Colonic mucosa (tissue), 4 donors: Measurements from ENCODE around the gene PKP3. TPM values are rescaled to one million over a fixed set of nuclear protein-coding genes. Genes with fewer than 3 reads are reported as not detected.
"Not testable (repeated sequence)": the region's sequence is repeated elsewhere in the genome, so short reads cannot be mapped to it uniquely, and the experiment has no call there.

Experiments
- DNase-seq: peaks from one replicate; pipeline ENCODE4 v3.0.0-alpha.2; 2020
- H3K27ac ChIP-seq: fragments of 200-600 bp; one replicate; pipeline ENCODE4 v1.8.0; 2021
- H3K27me3 ChIP-seq: fragments of 200-600 bp; one replicate; pipeline ENCODE4 v1.8.0; 2021
- H3K36me3 ChIP-seq: fragments of 200-600 bp; one replicate; pipeline ENCODE4 v1.8.0; 2021
- H3K4me1 ChIP-seq: fragments of 200-600 bp; one replicate; pipeline ENCODE4 v1.8.0; 2021; ENCODE audit warnings: mild to moderate bottlenecking
- H3K4me3 ChIP-seq: fragments of 200-600 bp; one replicate; pipeline ENCODE4 v1.8.0; 2021
- H3K9ac ChIP-seq, 2 donors: one replicate each; pipeline ENCODE4 v1.7.0; 2013; ENCODE audit warnings: control low read depth in 2 of 2, low read depth in 2 of 2, low read length in 2 of 2
- H3K9me3 ChIP-seq: fragments of 200-600 bp; one replicate; pipeline ENCODE4 v1.8.0; 2021
- CTCF ChIP-seq: fragments of 200-600 bp; IDR thresholded peaks from one replicate; pipeline ENCODE4 v1.8.0; 2022; ENCODE audit warnings: antibody characterized with exemption, mild to moderate bottlenecking
- intact Hi-C: fragments of 100-400 bp; cut with DNase I; formaldehyde crosslinking; loops from one replicate; pipeline ENCODE4 v1.14.1; 2022
- total RNA-seq, 2 donors: library from RNA; stranded (reverse); fragmentation: NEBNext Ultra II Directional in 1 of 2; extraction: Animal tissue kit (Norgen Biotek cat#: 25700) in 1 of 2; gene quantifications; one replicate each; pipeline ENCODE4 v1.2.1, GENCODE V29; 2021
- donor health status: healthy.
- donor health status: DM: no; HTN: no; CAD: no.
- donor health status: DM: no; HTN: no; CAD: no.

The PKP3 gene
- total RNA-seq, 2 donors from 2014 or later, result 167 to 247 TPM

DNA sequence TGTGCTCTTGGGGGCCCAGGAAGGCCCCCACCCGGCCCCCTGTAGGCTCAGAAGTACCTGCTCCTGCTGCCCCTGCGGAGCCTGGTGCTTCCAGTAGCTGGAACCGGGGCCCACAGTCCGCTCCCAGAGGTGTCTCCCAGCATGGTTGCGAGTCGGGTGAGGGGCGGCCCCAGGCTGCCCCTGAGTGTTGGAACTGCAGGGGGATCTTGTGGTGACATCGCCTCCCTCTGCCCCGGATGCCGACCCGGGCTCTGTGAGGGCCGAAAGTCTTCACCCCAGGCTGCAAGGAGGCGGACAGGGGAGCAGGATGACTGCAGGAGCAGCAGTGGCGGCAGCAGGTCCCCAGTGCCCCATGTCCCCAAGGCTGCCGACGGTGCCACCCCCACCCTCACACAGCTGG, 9.5 kb upstream of the PKP3 start:
- no peaks in the 10 kb centered on the region for H3K4me1 ChIP-seq
- H3K36me3 ChIP-seq, result no peaks in the 10 kb centered on the region
- no peak for TF ChIP-seq CTCF
- no peak overlapping the region for H3K4me3 ChIP-seq
- intact Hi-C loops, result no loop called here
- no peaks in the 10 kb centered on the region for H3K9me3 ChIP-seq
- no peaks in the 10 kb centered on the region for H3K27me3 ChIP-seq
- DNase-seq, result no peak
- no peak overlapping the region for H3K9ac ChIP-seq
- no peak overlapping the region for H3K27ac ChIP-seq

DNA sequence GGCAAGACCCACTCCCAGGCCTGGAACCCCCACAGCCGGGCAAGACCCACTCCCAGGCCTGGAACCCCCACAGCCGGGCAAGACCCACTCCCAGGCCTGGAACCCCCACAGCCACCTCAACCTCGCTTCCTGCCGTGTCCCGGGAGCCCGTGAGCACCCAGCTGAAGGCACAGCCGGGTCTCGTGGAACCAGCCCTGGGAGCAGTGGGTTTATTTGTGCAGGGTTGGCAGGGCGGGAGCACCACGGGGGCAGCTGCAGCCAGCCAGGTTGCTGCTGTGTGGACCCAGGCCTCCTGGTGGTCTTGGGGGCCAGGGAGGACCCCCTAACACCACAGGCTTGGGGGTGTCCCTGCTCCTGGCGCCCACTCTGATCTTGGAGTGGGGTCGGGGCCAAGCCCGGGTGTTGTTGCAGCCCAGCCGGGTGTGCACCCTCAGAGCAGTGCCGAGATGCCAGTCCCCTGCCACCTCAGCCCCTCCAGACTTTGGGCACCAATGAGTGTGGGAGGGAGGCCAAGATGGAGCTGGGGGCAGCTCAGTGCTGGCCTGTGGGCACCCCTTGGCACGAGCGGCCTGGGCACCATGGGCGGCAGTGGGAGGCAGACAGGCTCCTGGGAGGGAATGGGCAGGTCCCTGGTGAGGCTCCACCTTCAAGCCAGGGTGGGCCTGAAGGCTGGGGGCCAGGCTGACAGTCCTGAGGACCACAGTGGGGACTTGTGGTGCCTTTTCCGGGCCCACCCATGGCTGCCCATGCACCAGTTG, 8.2 kb upstream of the PKP3 start:
- Histone ChIP-seq H3K27ac (no peak overlapping the region), H3K27me3 (no peaks in the 10 kb centered on the region), H3K9ac (no peak overlapping the region), H3K9me3 (no peaks in the 10 kb centered on the region), H3K4me3 (no peak overlapping the region), H3K4me1 (no peaks in the 10 kb centered on the region), H3K36me3 (no peaks in the 10 kb centered on the region)
- no peak for DNase-seq
- intact Hi-C loops, result no loop called here
- TF ChIP-seq CTCF, result no peak

GRCh38 chr11:386483-386882, 7.5 kb upstream of the PKP3 start:
- intact Hi-C loops, result no loop called here
- DNase-seq, result no peak
- H3K27ac ChIP-seq, result no peak overlapping the region
- H3K9me3 ChIP-seq, result no peaks in the 10 kb centered on the region
- no peak for TF ChIP-seq CTCF
- no peak overlapping the region for H3K9ac ChIP-seq
- no peaks in the 10 kb centered on the region for H3K4me1 ChIP-seq
- no peak overlapping the region for H3K4me3 ChIP-seq
- H3K36me3 ChIP-seq, result no peaks in the 10 kb centered on the region
- H3K27me3 ChIP-seq, result no peaks in the 10 kb centered on the region

GRCh38 chr11:387193-387793, 6.7 kb upstream of the PKP3 start:
- no peak for DNase-seq
- no peaks in the 10 kb centered on the region for H3K4me1 ChIP-seq
- no peak for TF ChIP-seq CTCF
- no peaks in the 10 kb centered on the region for H3K9me3 ChIP-seq
- H3K4me3 ChIP-seq, result no peak overlapping the region
- H3K27ac ChIP-seq, result no peak overlapping the region
- intact Hi-C loops, result no loop called here
- no peaks in the 10 kb centered on the region for H3K27me3 ChIP-seq
- H3K36me3 ChIP-seq, result no peaks in the 10 kb centered on the region
- H3K9ac ChIP-seq, result no peak overlapping the region

GRCh38 chr11:389369-389768, 4.6 kb upstream of the PKP3 start:
- not testable (repeated sequence) for H3K4me1 ChIP-seq

DNA sequence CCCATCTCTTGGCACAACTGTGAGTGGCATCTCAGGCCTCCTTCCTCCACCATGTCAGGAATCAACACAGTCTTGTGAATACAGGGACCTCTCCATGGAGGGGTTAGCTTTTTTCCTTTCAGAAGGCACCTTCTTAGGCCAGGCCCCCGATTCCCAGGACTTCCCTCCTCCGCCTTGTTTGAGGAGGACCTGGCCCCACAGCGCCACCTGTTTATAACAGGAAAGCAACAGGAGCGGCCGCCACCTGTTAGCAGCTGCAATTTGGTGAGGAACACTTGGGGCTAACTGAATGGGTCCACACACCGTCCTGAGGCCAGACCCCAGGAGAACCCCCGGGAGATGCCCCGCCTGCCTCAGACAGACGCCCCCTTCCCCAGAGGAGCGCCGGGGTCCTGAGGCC, 3.8 kb upstream of the PKP3 start:
- Histone ChIP-seq H3K4me3 (no peak overlapping the region), H3K27ac (no peak overlapping the region), H3K27me3 (no peaks in the 10 kb centered on the region), H3K9me3 (no peaks in the 10 kb centered on the region), H3K9ac (no peak overlapping the region), H3K36me3 (no peaks in the 10 kb centered on the region), H3K4me1 (no peaks in the 10 kb centered on the region)
- peak; percentile 46 for DNase-seq
- TF ChIP-seq CTCF, result peak; percentile 11
- intact Hi-C loops, result no loop called here

More at GRCh38 chr11:389369-389768, 4.6 kb upstream of the PKP3 start:
- H3K4me3 ChIP-seq, H3K36me3 ChIP-seq, DNase-seq, H3K27me3 ChIP-seq, H3K27ac ChIP-seq, H3K9me3 ChIP-seq, intact Hi-C loops, H3K9ac ChIP-seq: not testable (repeated sequence)
